Central memory CD8-positive, alpha-beta T cell (primary cell): ENCODE data around the gene SNAI3.
A peak's percentile ranks its signal among the peaks of the same experiment; 100 is the strongest.

Experiments
- ATAC-seq: fragments of 150-1000 bp; cut with Tn5 transposase; replicated peaks from 2 replicates; pipeline ENCODE4 v1.10.0; 2022; ENCODE audit warnings: mild to moderate bottlenecking, moderate FRiP score, moderate number of reproducible peaks; ENCODE audit not compliant: poor library complexity, severe bottlenecking; ENCODE audit errors: extremely low read depth
- DNase-seq, 2 donors: peaks; one replicate each; pipeline ENCODE4 v3.0.0; 2021; ENCODE audit warnings: low spot score in 2 of 2
- H3K27ac Mint-ChIP-seq: one replicate; pipeline ENCODE4 v1.8.0; 2022; ENCODE audit warnings: low read depth, mild to moderate bottlenecking, moderate library complexity, mixed read lengths
- H3K27me3 Mint-ChIP-seq: one replicate; pipeline ENCODE4 v1.8.0; 2022; ENCODE audit warnings: mixed read lengths
- H3K36me3 Mint-ChIP-seq: one replicate; pipeline ENCODE4 v1.8.0; 2022; ENCODE audit warnings: mild to moderate bottlenecking, moderate library complexity, mixed read lengths; ENCODE audit not compliant: insufficient read depth
- H3K4me1 Mint-ChIP-seq: one replicate; pipeline ENCODE4 v1.8.0; 2022; ENCODE audit warnings: mixed read lengths
- H3K4me3 Mint-ChIP-seq: one replicate; pipeline ENCODE4 v1.8.0; 2022; ENCODE audit warnings: mild to moderate bottlenecking, moderate library complexity, mixed read lengths
- H3K9me3 Mint-ChIP-seq: one replicate; pipeline ENCODE4 v1.8.0; 2022; ENCODE audit warnings: mixed read lengths

Gene SNAI3

DNA sequence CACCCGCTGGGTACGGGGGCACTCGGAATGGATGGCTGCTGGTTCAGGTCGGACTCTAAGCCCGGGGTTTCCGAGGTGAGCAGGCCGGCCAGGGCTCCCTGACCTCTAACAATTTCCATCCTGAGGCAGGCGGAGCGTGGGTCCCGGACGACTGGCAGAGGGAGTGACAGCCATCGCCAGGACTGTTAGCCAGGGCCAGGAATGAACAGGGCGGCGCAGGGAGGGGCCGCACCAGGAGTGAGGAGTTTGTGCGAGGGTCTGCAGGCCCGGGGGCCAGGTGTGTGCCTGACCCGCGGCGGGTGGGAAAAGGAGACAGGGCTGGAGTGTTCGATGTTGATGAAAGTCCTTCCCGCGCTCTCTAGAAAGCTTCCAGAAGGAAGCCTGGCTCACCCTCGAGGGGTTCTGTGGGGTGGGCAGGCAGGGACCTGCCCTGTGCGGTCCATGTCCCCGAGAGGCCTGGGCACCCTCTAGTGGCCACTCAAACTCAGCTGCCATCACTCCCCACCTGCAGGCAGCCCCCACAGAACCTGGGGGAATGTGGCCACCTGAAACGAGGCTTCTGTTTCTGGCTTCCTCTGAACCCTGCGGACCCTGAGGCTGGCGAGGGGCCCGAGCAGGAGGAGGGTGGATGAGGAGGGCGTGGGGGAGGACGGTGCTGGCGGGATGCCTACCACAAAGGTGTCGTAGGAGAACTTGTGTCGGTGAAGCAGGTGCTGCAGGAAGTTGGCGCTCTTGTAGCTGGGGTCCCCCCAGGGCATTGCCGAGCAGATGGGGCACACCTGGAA lies 11.7 kb upstream of the SNAI3 start:
- peaks cover 39% of the 10 kb centered on the region for H3K36me3 Mint-ChIP-seq
- H3K4me3 Mint-ChIP-seq: no peak overlapping the region
- no peaks in the 10 kb centered on the region for H3K9me3 Mint-ChIP-seq
- ATAC-seq (no peak), DNase-seq (no peak)
- H3K27ac Mint-ChIP-seq: peak overlapping the region; percentile 70
- H3K4me1 Mint-ChIP-seq: peaks cover 11% of the 10 kb centered on the region
- H3K27me3 Mint-ChIP-seq: no peaks in the 10 kb centered on the region

DNA sequence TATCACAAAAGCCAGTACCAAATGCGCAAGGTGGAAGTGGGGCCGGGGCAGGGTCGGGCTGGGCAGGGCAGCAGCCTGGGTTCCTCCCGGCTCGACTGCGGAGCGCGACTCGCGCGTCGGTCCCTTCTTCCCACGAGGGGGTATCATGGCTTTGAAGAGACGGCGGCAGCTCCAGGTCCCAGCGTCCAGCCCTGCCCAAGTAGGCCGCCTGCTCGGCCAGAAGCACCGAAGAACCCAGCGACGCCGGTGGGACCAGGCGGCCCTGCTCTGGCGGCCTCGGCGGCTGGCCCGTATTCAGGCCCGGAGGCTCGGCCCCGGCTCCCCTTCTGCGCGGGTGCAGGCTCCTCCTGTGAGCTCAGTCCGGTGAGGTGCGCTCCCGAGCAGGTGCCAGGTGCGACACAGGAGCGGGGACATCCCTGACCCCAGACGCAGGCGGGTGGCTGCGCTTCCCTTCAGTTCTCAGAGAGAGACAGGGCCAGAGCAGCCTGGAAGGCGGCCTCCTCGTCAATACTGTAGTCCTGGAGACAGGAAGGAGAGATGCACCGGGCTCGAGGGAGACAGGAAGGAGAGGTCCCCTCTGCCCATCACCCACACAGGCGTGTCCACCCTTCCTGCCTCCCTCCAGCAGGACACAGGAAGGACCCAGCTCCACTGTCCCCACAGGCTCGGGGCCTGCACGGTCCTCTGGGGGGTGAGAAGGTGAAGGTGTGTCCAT lies 11.0 kb upstream of the SNAI3 start:
- Mint-ChIP-seq H3K9me3 (no peaks in the 10 kb centered on the region), H3K27me3 (no peaks in the 10 kb centered on the region), H3K4me3 (no peak overlapping the region), H3K27ac (peak overlapping the region; percentile 70), H3K36me3 (peaks cover 39% of the 10 kb centered on the region), H3K4me1 (peaks cover 13% of the 10 kb centered on the region)
- ATAC-seq: no peak
- no peak for DNase-seq

DNA sequence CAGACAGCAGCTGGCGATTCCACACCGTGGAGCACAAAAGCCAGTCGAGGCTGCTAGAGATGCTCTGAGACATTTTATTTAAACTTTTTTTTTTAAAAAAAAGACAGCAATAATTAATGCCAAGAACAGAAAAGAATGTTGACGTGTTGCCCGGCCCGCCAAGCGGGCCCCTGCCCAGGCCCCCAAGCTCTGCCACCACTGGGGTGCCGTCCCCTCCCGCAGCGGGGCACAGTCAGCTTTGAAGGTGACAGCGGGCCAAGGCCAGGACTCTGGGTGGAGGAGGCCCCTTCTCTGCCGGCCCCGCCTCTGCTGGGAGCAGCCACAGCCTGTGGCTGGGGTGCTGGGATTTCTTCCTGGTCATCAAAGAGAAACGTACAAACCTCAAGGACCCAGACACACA lies 10.1 kb upstream of the SNAI3 start:
- H3K36me3 Mint-ChIP-seq: peaks cover 40% of the 10 kb centered on the region
- no peak for DNase-seq
- H3K4me1 Mint-ChIP-seq: peaks cover 20% of the 10 kb centered on the region
- H3K27ac Mint-ChIP-seq: no peak overlapping the region
- no peaks in the 10 kb centered on the region for H3K9me3 Mint-ChIP-seq
- ATAC-seq: no peak
- no peak overlapping the region for H3K4me3 Mint-ChIP-seq
- H3K27me3 Mint-ChIP-seq: no peaks in the 10 kb centered on the region

DNA sequence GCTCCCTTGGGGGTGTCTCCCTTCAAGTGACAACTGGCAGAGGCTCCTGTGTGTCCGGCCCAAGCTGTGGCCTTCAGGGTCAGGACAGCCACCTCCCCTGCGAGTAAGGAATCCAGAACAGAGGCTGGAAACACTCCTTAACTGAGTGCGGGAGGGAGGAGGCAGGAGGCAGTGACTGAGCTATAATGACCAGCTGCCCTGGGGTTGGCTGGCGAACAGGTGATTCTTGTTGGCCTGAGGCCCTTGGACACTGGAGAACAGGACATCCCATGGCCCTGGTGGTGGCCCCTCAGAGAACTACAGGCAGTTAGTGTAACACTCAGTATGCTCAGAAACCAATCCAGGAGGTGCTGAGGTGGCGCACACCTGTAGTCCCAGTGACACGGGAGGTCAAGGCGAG lies 9.4 kb upstream of the SNAI3 start:
- H3K4me1 Mint-ChIP-seq: peaks cover 23% of the 10 kb centered on the region
- ATAC-seq (no peak), DNase-seq (no peak)
- H3K36me3 Mint-ChIP-seq: peaks cover 36% of the 10 kb centered on the region
- H3K9me3 Mint-ChIP-seq: no peaks in the 10 kb centered on the region
- no peak overlapping the region for H3K4me3 Mint-ChIP-seq
- no peak overlapping the region for H3K27ac Mint-ChIP-seq
- no peaks in the 10 kb centered on the region for H3K27me3 Mint-ChIP-seq

DNA sequence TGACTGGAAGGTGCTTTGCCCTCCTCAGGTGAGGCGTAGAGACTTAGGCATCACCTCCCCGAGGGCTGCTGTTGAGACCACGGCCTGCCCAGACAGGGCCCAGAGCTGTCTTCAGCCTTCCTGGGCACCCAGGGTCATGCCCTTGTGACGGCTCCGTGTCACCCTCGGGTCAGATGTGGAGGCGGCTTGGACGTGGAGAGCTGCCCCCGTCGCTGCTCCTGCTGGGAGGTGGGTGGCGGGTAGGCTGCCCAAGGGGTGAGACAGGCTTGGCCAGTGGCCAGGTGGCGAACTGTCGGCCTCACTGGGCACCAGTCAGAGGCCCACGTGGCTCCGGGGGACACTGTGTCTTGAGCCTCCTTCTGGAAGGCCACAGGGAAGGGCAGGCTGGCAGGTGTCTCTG lies 8.9 kb upstream of the SNAI3 start:
- Mint-ChIP-seq H3K4me1 (peaks cover 28% of the 10 kb centered on the region), H3K27ac (no peak overlapping the region), H3K27me3 (no peaks in the 10 kb centered on the region), H3K36me3 (peaks cover 30% of the 10 kb centered on the region), H3K4me3 (no peak overlapping the region), H3K9me3 (no peaks in the 10 kb centered on the region)
- no peak for DNase-seq
- no peak for ATAC-seq

DNA sequence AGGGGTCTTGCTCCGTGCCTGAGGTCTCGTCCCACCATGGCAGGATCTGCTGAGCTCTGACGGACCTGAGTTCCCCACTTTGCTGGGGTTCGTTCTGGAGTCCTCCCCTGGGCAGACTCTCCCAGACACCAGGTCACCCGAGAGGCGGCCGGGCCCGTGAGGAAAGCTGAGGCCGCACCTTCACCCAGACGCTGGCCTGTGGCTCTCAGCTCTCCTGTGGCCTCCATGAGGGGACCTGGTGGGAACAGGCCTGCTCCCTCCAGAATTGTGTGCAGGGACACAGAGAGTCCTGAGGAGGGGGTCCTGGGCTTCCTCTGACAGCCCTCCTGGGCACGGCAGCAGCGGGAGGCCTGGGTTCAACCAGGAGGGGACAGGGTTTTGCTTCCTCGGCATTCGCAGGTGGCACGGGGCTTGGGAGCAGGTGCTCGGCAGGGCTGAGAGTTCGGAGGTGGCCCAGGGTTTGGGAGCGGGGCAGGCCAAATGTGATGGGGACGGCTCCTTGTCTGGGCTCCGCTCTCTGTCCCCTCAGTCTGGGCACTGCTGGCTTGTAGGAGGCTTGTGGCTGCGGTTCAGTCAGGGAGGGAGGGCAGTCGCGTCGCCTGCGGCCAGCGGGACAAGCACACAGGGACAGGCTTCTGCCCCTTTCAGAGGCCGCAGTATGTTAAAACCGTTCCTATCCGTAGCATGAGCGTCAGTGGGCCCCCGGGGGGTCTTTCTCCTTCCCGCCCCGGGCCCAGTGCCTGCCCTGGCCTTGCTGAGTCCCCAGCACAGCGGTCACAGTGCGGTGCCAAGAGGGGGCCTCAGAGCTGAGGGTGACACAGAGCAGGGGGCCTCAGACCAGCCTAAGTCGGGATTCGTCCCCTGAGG lies 8.1 kb upstream of the SNAI3 start:
- peaks cover 27% of the 10 kb centered on the region for H3K36me3 Mint-ChIP-seq
- no peaks in the 10 kb centered on the region for H3K27me3 Mint-ChIP-seq
- DNase-seq (no peak), ATAC-seq (no peak)
- peak overlapping the region; percentile 16 for H3K27ac Mint-ChIP-seq
- no peaks in the 10 kb centered on the region for H3K9me3 Mint-ChIP-seq
- peaks cover 22% of the 10 kb centered on the region for H3K4me1 Mint-ChIP-seq
- no peak overlapping the region for H3K4me3 Mint-ChIP-seq

DNA sequence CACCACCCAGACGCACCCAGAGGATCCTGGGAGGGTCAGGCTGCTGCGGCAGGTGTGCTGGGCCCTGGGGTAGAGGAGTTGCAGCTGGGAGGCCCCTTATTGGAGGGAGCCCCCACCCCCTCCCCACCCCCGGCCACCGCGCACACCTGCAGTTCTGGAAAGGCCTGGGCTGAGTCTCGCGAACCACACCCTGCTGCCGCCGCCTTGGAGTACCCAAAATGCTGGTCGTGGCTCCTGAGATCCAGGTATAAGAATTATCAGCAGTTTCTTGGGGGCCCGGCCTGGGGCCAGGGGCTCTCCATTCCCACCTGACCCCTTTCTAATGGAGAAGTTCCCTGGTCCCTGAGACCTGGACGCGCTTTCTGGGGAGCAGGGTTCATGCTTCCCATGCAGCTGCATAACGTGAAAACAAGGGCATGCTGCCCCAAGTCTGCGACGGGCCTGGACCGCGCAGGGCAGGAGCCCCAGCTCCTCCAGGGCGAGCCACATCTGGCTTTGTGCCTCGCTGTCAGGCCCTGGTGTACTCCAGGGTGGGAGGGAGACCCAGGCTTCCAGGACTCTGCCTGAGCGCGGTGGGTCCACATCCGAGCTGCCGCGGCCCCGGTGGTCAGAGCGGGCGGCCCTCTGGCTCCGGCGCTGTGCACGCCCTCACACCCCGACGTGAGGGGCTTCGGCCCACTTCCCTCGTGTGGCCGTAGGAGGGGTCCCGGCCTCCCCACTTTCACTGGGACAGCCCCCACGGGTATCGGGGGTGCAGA lies 7.3 kb upstream of the SNAI3 start:
- ATAC-seq: no peak
- no peak overlapping the region for H3K4me3 Mint-ChIP-seq

DNA sequence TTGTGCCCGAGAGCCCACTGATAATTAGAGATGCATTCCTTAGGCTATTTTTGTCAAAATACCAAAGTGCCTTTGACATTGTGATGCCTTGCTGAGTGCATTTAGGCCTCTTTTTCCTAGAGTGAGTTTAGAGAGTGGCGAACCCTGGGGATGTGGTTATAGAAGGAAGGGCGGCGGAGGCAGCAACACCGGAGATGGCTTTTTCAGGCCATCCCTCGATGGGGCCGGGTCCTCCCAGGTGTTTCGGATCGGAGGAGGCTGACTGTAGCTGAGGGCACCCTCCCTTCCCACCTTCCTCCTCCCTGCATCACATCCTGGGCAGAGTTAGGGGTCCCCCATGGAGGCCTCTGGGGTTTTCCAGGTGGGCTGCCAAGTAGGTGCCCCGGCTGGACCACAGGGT lies 6.6 kb upstream of the SNAI3 start:
- Mint-ChIP-seq H3K4me1 (peaks cover 22% of the 10 kb centered on the region), H3K27me3 (no peaks in the 10 kb centered on the region), H3K27ac (no peak overlapping the region), H3K9me3 (no peaks in the 10 kb centered on the region), H3K4me3 (no peak overlapping the region), H3K36me3 (peaks cover 24% of the 10 kb centered on the region)
- DNase-seq (no peak), ATAC-seq (no peak)

More for the DNA sequence above, 7.3 kb upstream of the SNAI3 start:
- DNase-seq: no peak
- Mint-ChIP-seq H3K27me3 (no peaks in the 10 kb centered on the region), H3K9me3 (no peaks in the 10 kb centered on the region), H3K4me1 (peaks cover 22% of the 10 kb centered on the region), H3K36me3 (peaks cover 28% of the 10 kb centered on the region), H3K27ac (no peak overlapping the region)

DNA sequence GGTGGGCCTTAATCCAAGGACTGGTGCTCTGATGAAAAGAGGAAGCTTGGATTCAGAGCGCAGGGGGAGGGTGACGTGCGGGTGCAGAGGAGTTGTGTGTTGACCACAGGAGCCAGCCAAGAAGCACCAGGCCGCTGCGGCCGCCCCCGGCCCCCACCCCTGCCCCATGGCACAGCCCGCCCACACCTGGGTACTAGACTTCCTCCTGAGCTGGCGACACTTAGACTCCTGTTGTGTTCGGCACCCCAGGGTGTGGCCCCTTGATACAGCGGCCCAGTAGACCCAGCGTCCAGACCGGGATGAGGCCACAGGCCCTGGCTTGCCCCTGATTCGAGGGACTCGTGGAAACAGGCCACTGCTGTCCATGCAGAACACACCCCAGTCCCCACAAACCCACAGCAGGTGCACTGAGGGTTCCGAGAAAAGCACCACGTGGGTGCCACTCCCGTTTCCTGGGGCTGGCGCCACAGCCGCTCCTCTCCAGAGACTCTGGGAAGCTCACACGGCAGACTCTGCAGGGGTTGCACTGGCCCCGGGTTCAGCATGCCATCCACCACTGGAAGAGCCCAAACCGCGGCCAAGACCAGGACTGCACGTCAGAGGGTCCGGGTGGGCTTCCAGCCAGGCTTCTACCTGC lies 5.7 kb upstream of the SNAI3 start:
- peaks cover 22% of the 10 kb centered on the region for H3K4me1 Mint-ChIP-seq
- peaks cover 19% of the 10 kb centered on the region for H3K36me3 Mint-ChIP-seq
- H3K27ac Mint-ChIP-seq: no peak overlapping the region
- peak overlapping the region; percentile 37 for H3K4me3 Mint-ChIP-seq
- no peaks in the 10 kb centered on the region for H3K9me3 Mint-ChIP-seq
- DNase-seq: no peak
- ATAC-seq: no peak
- H3K27me3 Mint-ChIP-seq: no peaks in the 10 kb centered on the region

DNA sequence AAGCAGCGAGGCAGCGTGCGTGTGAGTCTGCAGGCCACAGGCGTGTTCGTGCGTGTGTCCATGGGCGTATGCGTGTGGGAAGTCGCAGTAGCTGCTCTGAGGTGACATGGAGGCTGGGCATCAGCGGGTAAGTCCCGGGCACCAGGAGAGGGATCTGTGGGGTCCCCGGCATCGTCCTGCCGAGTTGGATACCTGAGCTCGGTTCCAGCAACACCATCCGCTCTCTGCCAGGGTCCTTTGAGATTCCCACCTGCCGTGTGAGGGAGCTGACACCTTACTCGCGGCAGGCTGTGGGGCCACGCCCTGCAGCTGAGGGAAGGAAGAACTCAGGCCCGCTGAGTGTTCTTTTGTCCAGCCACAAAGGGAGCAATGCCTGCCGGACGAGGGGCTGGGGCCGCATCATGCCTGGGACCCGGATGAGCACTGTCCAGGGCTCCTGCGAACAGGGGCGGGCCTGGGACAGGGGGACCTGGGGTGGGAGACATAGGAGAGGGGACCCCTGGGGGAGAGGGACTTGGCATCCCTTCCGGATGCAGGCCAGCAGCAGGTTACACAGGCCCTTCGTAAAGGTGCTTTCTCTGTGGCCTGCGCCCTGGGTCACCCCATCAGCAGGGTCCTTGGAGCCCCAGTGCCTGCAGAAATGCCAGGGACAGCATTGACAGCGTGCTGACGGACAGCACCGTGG lies 5.0 kb upstream of the SNAI3 start:
- Mint-ChIP-seq H3K27ac (peak overlapping the region; percentile 44), H3K4me3 (peak overlapping the region; percentile 6), H3K27me3 (no peaks in the 10 kb centered on the region), H3K36me3 (peaks cover 16% of the 10 kb centered on the region), H3K9me3 (no peaks in the 10 kb centered on the region), H3K4me1 (peaks cover 22% of the 10 kb centered on the region)
- no peak for DNase-seq
- ATAC-seq: no peak

DNA sequence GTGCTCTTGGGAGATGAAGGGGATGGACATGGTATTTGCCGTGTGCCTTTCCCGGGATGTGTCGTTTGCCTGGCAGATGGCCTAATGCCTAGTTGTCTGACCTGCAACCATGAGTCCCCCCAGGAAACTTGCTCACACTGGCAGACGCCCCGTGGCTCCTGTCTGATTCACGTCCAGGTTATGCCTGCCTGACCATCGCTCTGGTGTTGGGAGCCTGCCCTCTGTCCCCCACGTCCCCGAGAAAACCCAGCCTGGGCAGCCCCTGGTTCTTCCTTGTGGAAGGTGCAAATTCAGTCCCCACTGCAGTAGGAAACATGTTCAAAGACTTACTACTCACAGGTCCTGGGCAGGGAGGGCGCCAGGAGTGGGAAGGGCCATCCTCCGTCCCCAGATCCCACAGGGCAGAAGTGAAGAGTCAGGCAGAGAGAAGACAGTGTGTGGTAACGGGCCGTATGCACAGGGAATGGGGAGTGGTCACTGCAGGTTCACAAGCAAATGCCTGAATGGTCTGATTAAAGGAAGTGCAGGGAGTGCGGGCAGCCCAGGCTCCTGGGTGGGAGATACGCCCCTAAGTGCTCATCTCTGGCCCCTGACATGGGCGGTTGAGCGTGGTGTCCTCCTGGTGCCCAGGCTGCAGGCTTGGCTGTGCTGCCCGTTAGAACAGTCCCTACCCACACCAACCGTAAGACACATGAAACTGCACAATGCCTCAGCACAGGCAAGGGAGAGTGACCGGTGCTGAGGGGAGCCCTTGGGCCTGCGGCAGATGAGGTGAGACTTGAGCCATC lies 4.2 kb upstream of the SNAI3 start:
- Mint-ChIP-seq H3K9me3 (no peaks in the 10 kb centered on the region), H3K27me3 (no peaks in the 10 kb centered on the region), H3K4me3 (peak overlapping the region; percentile 6), H3K4me1 (peaks cover 22% of the 10 kb centered on the region), H3K36me3 (peaks cover 11% of the 10 kb centered on the region), H3K27ac (peak overlapping the region; percentile 44)
- no peak for DNase-seq
- ATAC-seq: no peak
